OCI-LY3 (cell line): ENCODE data around the gene PTPRN2.

Experiments used
- H2AFZ ChIP-seq: fragments of 200-600, 300-600 bp; shearing (Covaris generic); 2 replicates; pipeline ENCODE4 v1.6.0; 2014; ENCODE audit warnings: antibody characterized with exemption, low read depth, low read length
- H3K27ac ChIP-seq: fragments of 200-600, 300-600 bp; sonication (generic); 2 replicates; pipeline ENCODE4 v1.5.1; 2014; ENCODE audit warnings: mild to moderate bottlenecking, low read length, moderate library complexity, mixed read lengths
- H3K27me3 ChIP-seq: fragments of 200-600, 300-600 bp; sonication (generic); 2 replicates; pipeline ENCODE4 v1.6.1; 2014; ENCODE audit warnings: low read depth, low read length, mixed read lengths
- H3K36me3 ChIP-seq: fragments of 200-600, 300-600 bp; sonication (generic); replicated peaks from 2 replicates; pipeline ENCODE3; 2014; ENCODE audit warnings: low read depth, low read length, mixed read lengths
- H3K4me1 ChIP-seq: fragments of 300-600, 200-600 bp; sonication (generic); 2 replicates; pipeline ENCODE4 v1.6.1; 2014; ENCODE audit warnings: low read length, mixed read lengths
- H3K4me2 ChIP-seq: fragments of 200-600, 300-600 bp; sonication (generic); 2 replicates; pipeline ENCODE4 v1.6.1; 2014; ENCODE audit warnings: low read length, mixed read lengths
- H3K4me3 ChIP-seq: fragments of 300-600, 200-600 bp; sonication (generic); 2 replicates; pipeline ENCODE4 v1.5.1; 2014; ENCODE audit warnings: antibody characterized with exemption, mild to moderate bottlenecking, low read length, moderate library complexity
- H3K79me2 ChIP-seq: fragments of 300-600, 200-600 bp; shearing (Covaris generic); 2 replicates; pipeline ENCODE4 v1.6.1; 2014; ENCODE audit warnings: mild to moderate bottlenecking, low read length, mixed read lengths
- H3K9ac ChIP-seq: fragments of 300-600, 200-600 bp; shearing (Covaris generic); 2 replicates; pipeline ENCODE4 v1.6.0; 2014; ENCODE audit warnings: mild to moderate bottlenecking, low read length, moderate library complexity
- H3K9me3 ChIP-seq: fragments of 200-600, 300-600 bp; shearing (Covaris generic); 2 replicates; pipeline ENCODE4 v1.6.1; 2014; ENCODE audit warnings: low read length, mixed read lengths; ENCODE audit not compliant: insufficient read depth
- H4K20me1 ChIP-seq: fragments of 200-600, 300-600 bp; sonication (generic); 2 replicates; pipeline ENCODE4 v1.6.1; 2016; ENCODE audit warnings: low read length, mixed read lengths; ENCODE audit not compliant: insufficient read depth
- CTCF ChIP-seq: fragments of 200-600, 300-600 bp; sonication (generic); IDR thresholded peaks from 2 replicates; pipeline ENCODE4 v1.5.1; 2014; ENCODE audit warnings: antibody characterized with exemption, low read length, low read depth
- EZH2phosphoT487 ChIP-seq: fragments of 200-600 bp; shearing (Covaris generic); IDR thresholded peaks from 2 replicates; pipeline ENCODE4 v1.6.1; 2018; ENCODE audit warnings: antibody characterized with exemption, mixed run types, low read depth

PTPRN2 gene

GRCh38 chr7:158239290-158239981 lies 348.2 kb downstream of the PTPRN2 start:
- H2AFZ ChIP-seq, result no peak overlapping the region
- TF ChIP-seq EZH2phosphoT487, result no peak
- H4K20me1 ChIP-seq, result no peaks in the 10 kb centered on the region
- H3K4me1 ChIP-seq, result no peaks in the 10 kb centered on the region
- H3K27ac ChIP-seq, result no peak overlapping the region
- no peaks in the 10 kb centered on the region for H3K36me3 ChIP-seq
- no peak overlapping the region for H3K4me3 ChIP-seq
- H3K79me2 ChIP-seq, result no peaks in the 10 kb centered on the region
- H3K27me3 ChIP-seq, result no peaks in the 10 kb centered on the region
- H3K9me3 ChIP-seq, result no peaks in the 10 kb centered on the region
- no peak overlapping the region for H3K4me2 ChIP-seq
- no peak overlapping the region for H3K9ac ChIP-seq

- no peak overlapping the region for H3K9ac ChIP-seq
- H3K27ac ChIP-seq, result no peak overlapping the region
- H3K27me3 ChIP-seq, result no peaks in the 10 kb centered on the region
- no peaks in the 10 kb centered on the region for H3K9me3 ChIP-seq
- no peaks in the 10 kb centered on the region for H3K36me3 ChIP-seq
- no peaks in the 10 kb centered on the region for H4K20me1 ChIP-seq
- no peak overlapping the region for H3K4me2 ChIP-seq
- H3K4me3 ChIP-seq, result no peak overlapping the region
- H3K79me2 ChIP-seq, result no peaks in the 10 kb centered on the region
- H3K4me1 ChIP-seq, result no peaks in the 10 kb centered on the region
- no peak for TF ChIP-seq CTCF
- no peak for TF ChIP-seq EZH2phosphoT487
- H2AFZ ChIP-seq, result no peak overlapping the region
Observed at GRCh38 chr7:158238616-158239289, 348.9 kb downstream of the PTPRN2 start.

GRCh38 chr7:158237672-158238335 lies 349.8 kb downstream of the PTPRN2 start:
- Histone ChIP-seq H3K27ac (no peak overlapping the region), H4K20me1 (no peaks in the 10 kb centered on the region), H3K4me2 (no peak overlapping the region)

GRCh38 chr7:158236400-158236799 lies 351.2 kb downstream of the PTPRN2 start:
- Histone ChIP-seq H3K4me2 (no peak overlapping the region), H4K20me1 (no peaks in the 10 kb centered on the region), H3K4me1 (no peaks in the 10 kb centered on the region), H3K27ac (no peak overlapping the region), H3K27me3 (no peaks in the 10 kb centered on the region), H3K9me3 (no peaks in the 10 kb centered on the region), H3K36me3 (no peaks in the 10 kb centered on the region), H3K79me2 (no peaks in the 10 kb centered on the region), H3K9ac (no peak overlapping the region), H2AFZ (no peak overlapping the region), H3K4me3 (no peak overlapping the region)
- TF ChIP-seq EZH2phosphoT487, result no peak
- no peak for TF ChIP-seq CTCF

More at GRCh38 chr7:158237672-158238335, 349.8 kb downstream of the PTPRN2 start:
- no peaks in the 10 kb centered on the region for H3K9me3 ChIP-seq
- no peaks in the 10 kb centered on the region for H3K4me1 ChIP-seq
- TF ChIP-seq CTCF, result no peak
- TF ChIP-seq EZH2phosphoT487, result no peak
- H3K4me3 ChIP-seq, result no peak overlapping the region
- no peaks in the 10 kb centered on the region for H3K79me2 ChIP-seq
- H3K27me3 ChIP-seq, result no peaks in the 10 kb centered on the region
- H3K36me3 ChIP-seq, result no peaks in the 10 kb centered on the region
- no peak overlapping the region for H2AFZ ChIP-seq
- H3K9ac ChIP-seq, result no peak overlapping the region
